DMS153 treated with DMSO at 0.1 percent for 48 hours (cell line): ENCODE data around the gene MTREX.
"Not testable (repeated sequence)": the region's sequence is repeated elsewhere in the genome, so short reads cannot be mapped to it uniquely, and the experiment has no call there.

ENCODE experiments used
- DNase-seq: peaks from one replicate; lab custom pipeline; 2025; ENCODE audit not compliant: unreplicated experiment; lab: John Stamatoyannopoulos, UW

The MTREX gene

DNA sequence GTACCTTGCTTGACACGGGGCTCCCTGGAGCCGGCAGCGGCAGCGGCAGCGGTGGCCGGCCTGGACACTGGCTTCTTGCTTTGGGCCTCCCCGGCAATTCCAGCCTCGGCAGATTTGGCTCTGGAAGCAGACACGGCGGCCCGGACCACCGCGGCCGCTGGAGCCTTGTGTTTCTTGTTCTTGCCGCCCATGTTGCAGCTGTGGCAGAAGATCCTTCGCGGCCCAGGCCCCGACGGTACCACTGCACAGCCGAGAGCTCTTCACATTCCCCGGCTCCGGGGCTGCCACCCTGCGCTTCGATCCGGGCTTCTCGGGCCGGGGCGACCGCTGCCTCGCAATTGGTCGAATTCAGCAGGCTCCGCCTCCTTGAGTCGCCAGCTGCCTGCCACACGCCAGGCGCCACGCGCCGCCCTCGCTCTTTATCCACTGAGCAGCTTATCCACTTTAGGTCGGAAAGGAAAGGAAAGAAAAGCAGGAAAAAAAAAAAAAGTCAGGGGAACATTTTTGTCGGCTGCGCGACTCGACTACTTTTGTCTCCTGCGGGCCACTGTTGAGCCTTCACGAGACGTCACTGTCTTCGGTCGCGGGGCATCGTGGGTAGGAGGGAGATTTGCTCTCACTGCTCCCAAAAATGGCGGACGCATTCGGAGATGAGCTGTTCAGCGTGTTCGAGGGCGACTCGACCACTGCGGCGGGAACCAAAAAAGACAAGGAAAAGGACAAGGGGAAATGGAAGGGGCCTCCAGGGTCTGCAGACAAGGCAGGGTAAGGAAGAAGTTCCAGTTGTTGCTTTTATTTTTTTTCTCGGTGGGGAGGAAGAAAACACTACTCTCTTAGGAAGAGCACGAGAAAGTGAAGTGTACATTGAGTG is at the start of gene MTREX, which contains the start of gene DHX29:
Gene MTREX, plus strand, starts transcription at position 607 of the 871 bp plus-strand sequence. Its CDS starts 25 bp downstream, at position 632.
Gene DHX29, minus strand, starts transcription at position 312 of the 871 bp plus-strand sequence. Its CDS starts 121 bp downstream, at position 191.
- DNase-seq = peak; percentile 46

- DNase-seq = no peak
These were observed 49.5 kb upstream of the MTREX start for GRCh38 chr5:55258339-55258738.

- DNase-seq = no peak
These were observed 31.0 kb upstream of the MTREX start for GRCh38 chr5:55276771-55277170.

- no peak for DNase-seq
These were observed 29.0 kb upstream of the MTREX start for GRCh38 chr5:55278778-55279177.

GRCh38 chr5:55286411-55286933 is 21.3 kb upstream of the MTREX start:
- no peak for DNase-seq

GRCh38 chr5:55289808-55290207 is 18.0 kb upstream of the MTREX start:
- no peak for DNase-seq

- no peak for DNase-seq
These were observed 16.8 kb upstream of the MTREX start for GRCh38 chr5:55290991-55291390.

DNA sequence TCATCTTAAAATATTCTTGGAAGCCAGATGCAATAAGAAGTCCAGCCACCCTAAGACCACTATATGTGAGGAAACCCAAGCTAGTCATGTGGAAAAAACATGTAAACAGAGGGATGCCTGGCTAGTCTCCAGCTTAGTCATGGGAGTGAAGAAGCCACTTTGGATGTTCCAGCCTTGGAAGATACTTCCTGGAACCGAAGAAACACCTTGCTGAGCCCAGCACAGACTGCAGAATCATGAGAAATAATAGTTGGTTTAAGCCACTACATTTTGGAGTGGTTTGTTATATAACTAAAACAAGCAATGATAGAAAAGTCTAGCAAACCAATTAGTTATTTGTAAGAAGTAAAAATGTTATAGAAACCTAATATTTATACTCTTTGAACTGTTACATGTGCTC is 12.9 kb upstream of the MTREX start:
- DNase-seq = no peak

DNA sequence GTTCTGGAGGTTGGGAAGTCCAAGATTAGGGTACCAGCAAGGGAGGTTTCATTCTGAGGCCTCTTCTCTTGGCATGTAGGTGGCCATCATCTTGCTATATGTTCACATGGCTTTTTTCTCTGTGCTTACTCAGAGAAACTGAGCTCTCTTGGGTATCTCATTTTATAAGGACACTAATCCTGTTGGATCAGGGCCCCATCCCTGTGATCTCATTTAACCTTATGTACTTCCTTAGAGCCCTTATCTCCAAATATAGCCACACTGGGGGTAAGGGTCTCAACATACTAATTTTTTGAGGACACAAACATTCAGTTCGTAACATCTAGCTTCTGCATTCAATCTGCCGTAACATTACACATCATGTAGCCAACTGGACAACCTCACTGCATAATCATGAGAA is 6.9 kb upstream of the MTREX start:
- no peak for DNase-seq

- no peak for DNase-seq
These were observed 4.5 kb upstream of the MTREX start for GRCh38 chr5:55303238-55303690.

GRCh38 chr5:55304584-55304983 is 3.2 kb upstream of the MTREX start:
- no peak for DNase-seq

- DNase-seq = no peak
These were observed 2.4 kb upstream of the MTREX start for GRCh38 chr5:55305345-55305744.

- DNase-seq = no peak
These were observed 977 bp upstream of the MTREX start for GRCh38 chr5:55306641-55307382.

GRCh38 chr5:55308254-55308836 is 556 bp downstream of the MTREX start:
- no peak for DNase-seq

- no peak for DNase-seq
These were observed 6.3 kb downstream of the MTREX start for GRCh38 chr5:55313870-55314617.

DNA sequence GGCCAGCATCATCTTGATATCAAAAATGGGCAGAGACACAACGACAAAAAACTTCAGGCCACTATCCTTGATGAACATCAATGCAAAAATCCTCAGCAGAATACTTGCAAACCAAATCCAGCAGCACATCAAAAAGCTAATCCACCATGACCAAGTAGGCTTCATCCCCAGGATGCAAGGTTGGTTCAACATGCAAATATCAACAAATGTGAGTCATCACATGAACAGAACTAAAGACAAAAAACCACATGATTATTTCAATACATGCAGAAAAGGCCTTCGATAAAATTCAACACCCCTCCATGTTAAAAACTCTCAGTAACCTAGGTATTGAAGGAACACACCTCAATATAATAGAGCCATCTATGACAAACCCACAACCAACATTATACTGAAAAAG is 8.5 kb downstream of the MTREX start:
- DNase-seq = no peak

GRCh38 chr5:55316837-55317236 is 9.0 kb downstream of the MTREX start:
- DNase-seq = no peak

- DNase-seq = not testable (repeated sequence)
These were observed 10.4 kb downstream of the MTREX start for GRCh38 chr5:55318237-55318636.

DNA sequence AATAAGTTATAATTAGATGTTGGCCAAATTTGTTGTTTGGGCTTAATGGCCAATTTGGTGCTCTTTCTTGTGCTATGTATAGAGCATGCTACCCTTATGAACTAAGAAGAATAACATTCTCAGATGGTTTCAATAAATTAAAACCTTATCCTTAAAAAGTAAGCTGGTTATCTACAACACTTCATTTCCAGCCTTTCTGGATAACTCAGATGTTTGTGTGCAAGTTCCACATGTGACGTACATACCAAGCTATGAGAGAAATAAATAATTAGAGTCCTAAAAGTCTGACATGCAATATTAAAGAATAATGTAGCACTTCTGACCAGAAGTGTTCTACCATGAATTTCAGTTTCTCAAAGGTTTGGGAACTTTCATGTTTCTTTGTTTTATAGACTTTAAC is 11.7 kb downstream of the MTREX start:
- no peak for DNase-seq

GRCh38 chr5:55320571-55320970 is 12.8 kb downstream of the MTREX start:
- DNase-seq = no peak

DNA sequence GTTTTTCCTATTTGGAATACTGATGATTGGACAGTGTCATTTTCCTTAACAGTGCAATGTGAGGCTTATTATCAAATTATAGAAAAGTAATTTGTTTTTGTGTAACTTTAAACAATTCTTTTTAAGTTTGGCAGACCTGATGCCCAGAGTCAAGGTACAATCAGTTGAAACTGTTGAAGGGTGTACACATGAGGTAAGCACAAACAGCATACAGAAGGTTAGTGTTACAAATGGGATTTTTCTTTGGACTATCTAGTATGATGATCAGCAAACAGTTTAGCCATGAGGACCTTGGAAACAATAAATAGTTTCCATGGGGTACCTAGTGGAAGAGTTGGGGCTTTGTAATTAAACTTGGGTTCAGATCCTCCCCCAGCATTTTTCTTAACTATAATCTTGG is 16.2 kb downstream of the MTREX start:
- DNase-seq = no peak
